A673 (cell line): ENCODE results near the gene CCNK. TPM values are rescaled to one million over a fixed set of nuclear protein-coding genes. Genes with fewer than 3 reads are reported as not detected.
A peak's percentile ranks its signal among the peaks of the same experiment; 100 is the strongest.

ENCODE experiments used
- BruUV-seq: library from RNA; stranded (reverse); fragments of 400-500 nt; replicated peaks from 2 replicates; lab custom pipeline; 2021; lab: Mats Ljungman, UMichigan
- CTCF ChIA-PET: fragments of 300-600 bp; sonication (Branson Sonifier 250); formaldehyde crosslinking; loops from one replicate; lab custom pipeline; 2022; ENCODE audit warnings: antibody characterized with exemption; lab: Charles Lee
- POLR2A ChIA-PET: fragments of 300-600 bp; sonication (Branson Sonifier 250); formaldehyde crosslinking; loops from one replicate; lab custom pipeline; 2022; ENCODE audit warnings: antibody characterized with exemption; ENCODE audit not compliant: low non-redundant PET; lab: Charles Lee
- DNase-seq: peaks from one replicate; pipeline ENCODE4 v3.0.0-alpha.2; 2015; ENCODE audit warnings: low spot score
- H3K27ac ChIP-seq: fragments of 200-600 bp; sonication (generic); 2 replicates; pipeline ENCODE4 v1.5.1; 2016; ENCODE audit warnings: mixed run types, low read depth, mild to moderate bottlenecking, mixed read lengths, antibody characterized with exemption, low read length; ENCODE audit not compliant: poor library complexity, severe bottlenecking
- H3K27me3 ChIP-seq: fragments of 200-600 bp; sonication (generic); replicated peaks from 2 replicates; pipeline ENCODE4 v1.6.1; 2017; ENCODE audit warnings: mixed run types, low read depth, mild to moderate bottlenecking, mixed read lengths, antibody characterized with exemption, low read length; ENCODE audit not compliant: insufficient read depth, poor library complexity
- H3K36me3 ChIP-seq: fragments of 200-600 bp; sonication (generic); 2 replicates; pipeline ENCODE4 v1.6.1; 2016; ENCODE audit warnings: mixed run types, mild to moderate bottlenecking, mixed read lengths, antibody characterized with exemption, low read length; ENCODE audit not compliant: insufficient read depth, poor library complexity, severe bottlenecking
- H3K4me1 ChIP-seq: fragments of 200-600 bp; sonication (generic); 2 replicates; pipeline ENCODE4 v1.6.1; 2017; ENCODE audit warnings: mixed run types, mild to moderate bottlenecking, mixed read lengths, antibody characterized with exemption, low read length; ENCODE audit not compliant: insufficient read depth, poor library complexity, severe bottlenecking
- H3K4me3 ChIP-seq: fragments of 200-600 bp; sonication (generic); 2 replicates; pipeline ENCODE4 v1.5.1; 2016; ENCODE audit warnings: low read depth, mixed run types, mild to moderate bottlenecking, mixed read lengths, low read length; ENCODE audit not compliant: poor library complexity, severe bottlenecking
- H3K9me3 ChIP-seq: fragments of 200-600 bp; sonication (generic); 2 replicates; pipeline ENCODE4 v1.6.1; 2016; ENCODE audit warnings: mixed run types, low read depth, mild to moderate bottlenecking, mixed read lengths, antibody characterized with exemption, low read length; ENCODE audit not compliant: poor library complexity, severe bottlenecking
- CTCF ChIP-seq: fragments of 300-800, 200-600 bp; sonication (generic); conservative IDR thresholded peaks from 2 replicates; pipeline ENCODE4 v1.5.1; 2017; ENCODE audit warnings: low read depth, mild to moderate bottlenecking, antibody characterized with exemption, low read length, moderate library complexity, mixed read lengths
- EZH2 ChIP-seq: fragments of 200-600 bp; sonication (generic); IDR thresholded peaks from 2 replicates; pipeline ENCODE4 v1.6.1; 2017; ENCODE audit warnings: borderline replicate concordance, low read depth, mild to moderate bottlenecking, mixed read lengths, antibody characterized with exemption, low read length; ENCODE audit not compliant: poor library complexity, severe bottlenecking
- intact Hi-C: fragments of 100-400 bp; cut with micrococcal nuclease; formaldehyde crosslinking; loops from one replicate; pipeline ENCODE4 v1.10.0; 2022; ENCODE audit not compliant: unreplicated experiment
- total RNA-seq: library from RNA; stranded (reverse); gene quantifications from 2 replicates; pipeline ENCODE4 v1.2.3, GENCODE V29; 2021

CCNK gene
- total RNA-seq, 1 experiment from 2014 or later: 88.0 TPM

GRCh38 chr14:99473458-99473857 lies 7.8 kb upstream of the CCNK start:
- TF ChIP-seq CTCF (no peak), EZH2 (no peak)
- no peaks in the 10 kb centered on the region for H3K9me3 ChIP-seq
- BruUV-seq: no TSS peak
- peak; percentile 6 for DNase-seq
- H3K4me1 ChIP-seq: peaks cover 40% of the 10 kb centered on the region
- no peak overlapping the region for H3K4me3 ChIP-seq
- no peaks in the 10 kb centered on the region for H3K27me3 ChIP-seq
- ChIA-PET POLR2A (no interaction called here), CTCF (no interaction called here)
- H3K36me3 ChIP-seq: no peaks in the 10 kb centered on the region
- H3K27ac ChIP-seq: no peak overlapping the region
- intact Hi-C loops: no loop called here

- CTCF ChIA-PET: no interaction called here
- intact Hi-C loops: no loop called here
Observed at GRCh38 chr14:99475179-99475578, 6.0 kb upstream of the CCNK start.

DNA sequence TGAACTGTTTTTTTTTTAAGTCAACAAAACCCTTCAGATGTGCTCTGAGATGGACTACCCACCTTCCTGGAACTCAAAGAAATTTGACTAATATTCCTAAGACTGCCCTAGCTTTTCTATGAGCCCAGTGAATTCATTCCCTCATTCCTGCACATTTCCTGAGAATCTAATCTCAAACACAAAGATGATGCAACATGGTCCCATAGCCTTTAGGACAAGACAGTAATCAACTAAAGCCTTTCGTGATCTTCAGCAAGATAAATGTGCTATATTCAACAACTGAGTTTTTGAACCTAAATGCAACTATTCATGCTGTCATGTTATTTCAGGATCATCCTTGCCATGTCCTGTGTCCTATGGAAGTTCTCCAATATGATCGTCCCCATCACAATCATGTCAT lies 5.5 kb upstream of the CCNK start:
- POLR2A ChIA-PET: no interaction called here

More at GRCh38 chr14:99475179-99475578, 6.0 kb upstream of the CCNK start:
- H3K36me3 ChIP-seq: no peaks in the 10 kb centered on the region
- H3K27ac ChIP-seq: peak overlapping the region; percentile 26
- no peaks in the 10 kb centered on the region for H3K9me3 ChIP-seq
- POLR2A ChIA-PET: no interaction called here
- peaks cover 38% of the 10 kb centered on the region for H3K4me1 ChIP-seq
- no peak for TF ChIP-seq CTCF
- no peak for TF ChIP-seq EZH2
- DNase-seq: peak; percentile 18
- H3K27me3 ChIP-seq: no peaks in the 10 kb centered on the region
- no peak overlapping the region for H3K4me3 ChIP-seq
- BruUV-seq: no TSS peak

GRCh38 chr14:99476864-99477263 lies 4.3 kb upstream of the CCNK start:
- intact Hi-C loops: no loop called here
- CTCF ChIA-PET: no interaction called here

More for the DNA sequence above, 5.5 kb upstream of the CCNK start:
- Histone ChIP-seq H3K9me3 (no peaks in the 10 kb centered on the region), H3K27me3 (no peaks in the 10 kb centered on the region), H3K4me3 (no peak overlapping the region), H3K4me1 (peaks cover 36% of the 10 kb centered on the region), H3K36me3 (no peaks in the 10 kb centered on the region), H3K27ac (peak overlapping the region; percentile 26)
- CTCF ChIA-PET: no interaction called here
- TF ChIP-seq EZH2: no peak
- no peak for DNase-seq
- intact Hi-C loops: no loop called here
- no TSS peak for BruUV-seq

More at GRCh38 chr14:99476864-99477263, 4.3 kb upstream of the CCNK start:
- H3K9me3 ChIP-seq: no peaks in the 10 kb centered on the region
- H3K27ac ChIP-seq: no peak overlapping the region
- no peaks in the 10 kb centered on the region for H3K36me3 ChIP-seq
- POLR2A ChIA-PET: no interaction called here
- no TSS peak for BruUV-seq
- no peak for DNase-seq
- H3K4me1 ChIP-seq: peaks cover 36% of the 10 kb centered on the region
- H3K27me3 ChIP-seq: no peaks in the 10 kb centered on the region
- TF ChIP-seq EZH2 (no peak), CTCF (no peak)
- no peak overlapping the region for H3K4me3 ChIP-seq
